GM19395 (cell line): ENCODE results near the gene SLC12A7.

Source experiments
- ATAC-seq: cut with Tn5 transposase; IDR thresholded peaks from one replicate; pipeline ENCODE4 v1.9.1; 2021; ENCODE audit warnings: mild to moderate bottlenecking, moderate library complexity; ENCODE audit not compliant: unreplicated experiment

The SLC12A7 gene

GRCh38 chr5:1038417-1039209 lies 73.2 kb downstream of the SLC12A7 start:
- no peak for ATAC-seq

- ATAC-seq = no peak
These were observed 74.0 kb downstream of the SLC12A7 start for GRCh38 chr5:1037671-1038416.

GRCh38 chr5:1037123-1037670 lies 74.7 kb downstream of the SLC12A7 start:
- ATAC-seq = no peak

GRCh38 chr5:1036504-1037122 lies 75.2 kb downstream of the SLC12A7 start:
- ATAC-seq = no peak

- no peak for ATAC-seq
These were observed 76.2 kb downstream of the SLC12A7 start for GRCh38 chr5:1035421-1036405.

GRCh38 chr5:1034986-1035385 lies 76.9 kb downstream of the SLC12A7 start:
- ATAC-seq = no peak

- ATAC-seq = no peak
These were observed 77.4 kb downstream of the SLC12A7 start for GRCh38 chr5:1034421-1034905.

- no peak for ATAC-seq
These were observed 78.0 kb downstream of the SLC12A7 start for GRCh38 chr5:1033606-1034420.

GRCh38 chr5:1033178-1033577 lies 78.7 kb downstream of the SLC12A7 start:
- ATAC-seq = no peak

- no peak for ATAC-seq
These were observed 79.3 kb downstream of the SLC12A7 start for GRCh38 chr5:1032551-1033027.

- no peak for ATAC-seq
These were observed 79.9 kb downstream of the SLC12A7 start for GRCh38 chr5:1032011-1032410.

GRCh38 chr5:1031306-1031959 lies 80.4 kb downstream of the SLC12A7 start:
- no peak for ATAC-seq

GRCh38 chr5:1030801-1031271 lies 81.0 kb downstream of the SLC12A7 start:
- no peak for ATAC-seq

GRCh38 chr5:1029945-1030625 lies 81.8 kb downstream of the SLC12A7 start:
- no peak for ATAC-seq

GRCh38 chr5:1029282-1029944 lies 82.5 kb downstream of the SLC12A7 start:
- ATAC-seq = no peak

GRCh38 chr5:1028481-1029281 lies 83.2 kb downstream of the SLC12A7 start:
- ATAC-seq = no peak
